Occipital lobe (tissue), 2 donors: Measurements from ENCODE around the gene FAM47B. TPM values are rescaled to one million over a fixed set of nuclear protein-coding genes. Genes with fewer than 3 reads are reported as not detected.

Source experiments
- DNase-seq: peaks from one replicate; lab custom pipeline; 2025; lab: John Stamatoyannopoulos, UW
- total RNA-seq: library from RNA; depleted of rRNA; stranded (reverse); fragments of >200 nt; gene quantifications from one replicate; pipeline ENCODE4 v1.2.3, GENCODE V29; 2014

The FAM47B gene
- total RNA-seq: not detected

DNA sequence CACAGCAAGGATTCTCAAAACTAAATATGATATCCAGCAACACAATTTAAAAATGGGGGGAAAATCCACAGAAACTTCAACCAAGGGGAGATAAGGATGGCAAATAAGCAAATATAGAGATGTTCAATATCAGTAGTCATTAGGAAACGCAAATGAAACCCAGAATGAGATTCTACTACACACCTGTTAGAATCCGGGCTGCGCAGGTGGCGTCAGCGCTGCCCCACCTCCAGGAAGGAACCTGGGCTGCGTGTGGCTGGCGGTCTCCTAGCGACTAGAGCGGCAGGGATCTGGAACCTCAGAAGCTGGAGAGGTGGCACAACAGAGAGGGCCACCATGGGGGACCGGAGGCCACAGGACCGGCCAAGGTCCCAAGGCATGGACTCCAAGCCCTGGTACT lies at the start of gene FAM47B:
TSS of gene FAM47B (plus strand) at position 301 of the 400 bp plus-strand sequence. CDS start at position 337, 36 bp downstream.
- DNase-seq: no peak

DNA sequence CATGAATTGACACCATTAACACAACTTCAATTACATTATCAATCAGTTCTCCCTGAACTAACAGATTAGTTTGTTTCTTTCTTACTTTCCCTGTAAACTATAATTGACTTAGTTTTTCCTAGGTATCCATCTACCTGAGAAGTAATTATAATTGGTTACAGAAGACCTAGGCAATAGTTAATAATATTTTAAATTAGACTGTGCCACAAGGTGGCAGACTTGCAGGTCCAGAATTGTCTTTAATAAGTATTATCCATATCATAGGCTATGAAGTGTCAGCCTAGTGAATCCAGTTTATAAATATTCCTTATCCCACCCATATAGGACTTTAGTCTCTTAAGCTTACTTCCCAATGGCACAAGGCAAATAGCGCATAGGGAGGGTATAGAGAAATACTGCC lies 48.9 kb upstream of the FAM47B start:
- no peak for DNase-seq

GRCh38 chrX:34900691-34901090 lies 41.9 kb upstream of the FAM47B start:
- DNase-seq: no peak

DNA sequence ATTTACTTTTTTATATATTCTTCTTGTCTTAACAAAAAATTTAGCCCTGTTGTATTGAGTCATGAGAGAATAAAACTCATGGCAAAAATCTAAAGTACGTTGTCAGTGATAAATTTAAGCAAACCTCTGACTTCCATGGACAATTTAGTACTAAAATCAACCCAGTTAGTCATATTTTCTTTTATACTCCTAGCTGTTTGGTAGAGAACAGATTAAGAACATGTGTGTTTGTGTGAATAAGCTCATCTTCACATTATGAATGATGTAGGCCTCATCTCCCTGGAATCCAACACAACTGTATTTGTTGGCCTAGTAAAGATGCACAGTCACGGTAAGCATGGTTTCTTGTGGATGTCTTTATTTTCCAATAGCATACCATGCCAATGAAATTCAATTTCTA lies 40.8 kb upstream of the FAM47B start:
- DNase-seq: no peak

DNA sequence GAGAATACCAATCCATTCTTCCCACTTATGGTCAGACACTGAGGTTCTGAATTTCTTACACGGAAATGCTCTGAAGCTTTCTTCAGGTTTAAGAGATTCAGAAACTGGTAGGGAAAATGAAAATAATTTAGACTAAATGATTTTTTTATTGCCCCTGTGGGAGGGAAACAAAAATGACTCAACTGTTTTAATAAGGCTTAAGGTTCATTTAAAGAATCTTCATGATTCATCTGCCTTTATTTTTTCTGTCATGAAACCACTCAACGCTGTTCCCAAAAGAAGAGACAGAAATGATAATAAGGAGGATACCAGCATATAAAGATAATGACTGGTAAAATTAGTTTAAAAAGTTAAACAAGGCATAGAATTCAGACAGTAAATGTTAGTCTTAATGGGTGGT lies 39.3 kb upstream of the FAM47B start:
- DNase-seq: no peak

- DNase-seq: no peak
Observed at GRCh38 chrX:34909151-34909550, 33.4 kb upstream of the FAM47B start.

GRCh38 chrX:34915463-34916225 lies 27.0 kb upstream of the FAM47B start:
- no peak for DNase-seq

GRCh38 chrX:34917146-34917545 lies 25.4 kb upstream of the FAM47B start:
- no peak for DNase-seq

DNA sequence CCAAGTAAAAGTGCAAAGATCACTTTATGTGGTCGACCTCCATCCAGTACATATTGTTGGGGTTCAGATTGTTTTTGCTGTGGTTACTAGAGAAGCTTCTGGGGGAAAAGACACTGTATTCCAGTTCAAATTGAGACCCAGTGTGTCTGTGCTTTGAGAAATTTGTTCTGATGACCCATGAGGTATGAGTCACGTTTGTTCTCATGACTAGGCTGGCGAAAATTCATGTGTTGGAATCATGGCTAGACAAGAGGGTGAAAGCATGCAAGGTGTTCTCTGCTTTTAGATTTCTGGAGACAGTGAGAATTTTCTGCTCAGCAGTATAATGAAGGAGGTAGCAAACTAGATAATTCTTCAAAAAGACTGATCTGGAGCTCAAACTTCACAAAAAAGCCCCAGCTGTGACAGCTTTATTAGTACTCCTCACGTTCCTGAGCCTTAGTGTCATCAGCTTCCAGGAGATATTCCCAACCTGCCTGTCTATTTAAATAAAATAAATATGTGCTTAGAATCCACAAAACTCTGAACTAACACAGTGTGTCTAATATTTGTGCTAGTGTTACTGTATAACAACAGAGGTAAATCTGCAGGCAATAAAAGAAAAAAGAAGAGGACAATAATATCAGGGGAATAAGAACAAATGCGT lies 24.4 kb upstream of the FAM47B start:
- no peak for DNase-seq

DNA sequence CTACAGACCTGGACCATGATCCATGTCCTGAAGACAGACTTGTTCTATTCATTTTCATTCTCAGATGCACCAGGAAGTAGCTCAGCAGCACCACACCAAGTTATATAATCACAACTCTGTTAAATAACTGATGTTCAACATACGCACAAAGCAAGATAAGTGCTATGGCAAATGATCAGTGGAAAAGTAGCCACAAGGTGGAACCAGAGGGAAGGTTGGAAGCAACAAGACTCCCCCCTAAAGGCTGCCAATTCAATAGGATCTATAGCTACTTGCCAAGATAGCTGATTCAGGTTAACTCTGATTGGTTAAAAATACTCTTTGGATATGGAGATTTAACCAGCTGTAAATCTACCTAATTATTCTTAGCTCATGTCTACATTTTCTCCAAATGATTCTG lies 23.7 kb upstream of the FAM47B start:
- DNase-seq: no peak

GRCh38 chrX:34927866-34928265 lies 14.7 kb upstream of the FAM47B start:
- DNase-seq: no peak

DNA sequence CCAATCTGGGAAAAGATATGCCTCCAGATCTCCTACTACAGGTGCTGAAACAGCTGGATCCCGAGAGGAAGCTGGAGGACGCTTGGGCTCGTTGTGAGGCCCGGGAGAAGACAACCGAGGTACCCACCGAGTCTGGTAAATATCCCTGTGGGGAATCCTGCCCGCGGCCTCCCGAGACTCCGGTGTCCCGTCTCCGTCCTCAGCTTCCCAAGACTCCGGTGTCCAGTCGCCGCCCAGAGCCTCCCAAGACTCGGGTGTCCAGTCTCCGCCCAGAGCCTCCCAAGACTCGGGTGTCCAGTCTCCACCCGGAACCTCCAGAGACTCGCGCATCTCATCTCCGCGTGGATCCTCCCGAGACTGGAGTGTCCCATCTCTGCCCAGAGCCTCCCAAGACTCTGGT lies 639 bp downstream of the FAM47B start:
- no peak for DNase-seq

- DNase-seq: no peak
Observed at GRCh38 chrX:34956916-34957315, 14.3 kb downstream of the FAM47B start.

- no peak for DNase-seq
Observed at GRCh38 chrX:34961662-34962061, 19.1 kb downstream of the FAM47B start.

GRCh38 chrX:34972206-34972605 lies 29.6 kb downstream of the FAM47B start:
- no peak for DNase-seq

GRCh38 chrX:34978171-34978570 lies 35.6 kb downstream of the FAM47B start:
- no peak for DNase-seq

- no peak for DNase-seq
Observed at GRCh38 chrX:34987646-34988045, 45.0 kb downstream of the FAM47B start.
